HUDEP-2 (cell line): ENCODE measurements around the gene GFRA4.

Source experiments
- DNase-seq, 76 experiments: peaks; one replicate each; lab custom pipeline; 2025; ENCODE audit not compliant: unreplicated experiment in 76 of 76; lab: John Stamatoyannopoulos, UW

The GFRA4 gene

GRCh38 chr20:3658019-3658715, 5.0 kb downstream of the GFRA4 start:
- DNase-seq = no peak

- no peak for DNase-seq
These were observed 8.1 kb downstream of the GFRA4 start for GRCh38 chr20:3655131-3655405.

GRCh38 chr20:3654326-3655130, 8.7 kb downstream of the GFRA4 start:
- DNase-seq = no peak

GRCh38 chr20:3653921-3654320, 9.3 kb downstream of the GFRA4 start:
- no peak for DNase-seq

GRCh38 chr20:3652676-3653596, 10.3 kb downstream of the GFRA4 start:
- peak in 2 of 76 experiments; percentile 15 to 25 for DNase-seq

- DNase-seq = peak in 46 of 76 experiments; percentile 6 to 73 (median 32)
These were observed 11.0 kb downstream of the GFRA4 start for GRCh38 chr20:3652221-3652620.

GRCh38 chr20:3651204-3651962, 11.8 kb downstream of the GFRA4 start:
- no peak for DNase-seq

- no peak for DNase-seq
These were observed 14.2 kb downstream of the GFRA4 start for GRCh38 chr20:3648951-3649350.

GRCh38 chr20:3647473-3647872, 15.7 kb downstream of the GFRA4 start:
- no peak for DNase-seq

- no peak for DNase-seq
These were observed 16.5 kb downstream of the GFRA4 start for GRCh38 chr20:3646651-3647050.

GRCh38 chr20:3646067-3646440, 17.1 kb downstream of the GFRA4 start:
- no peak for DNase-seq

- no peak for DNase-seq
These were observed 17.7 kb downstream of the GFRA4 start for GRCh38 chr20:3645309-3646066.

GRCh38 chr20:3640259-3640658, 22.9 kb downstream of the GFRA4 start:
- DNase-seq = no peak

GRCh38 chr20:3635346-3635745, 27.9 kb downstream of the GFRA4 start:
- no peak for DNase-seq

- DNase-seq = no peak
These were observed 29.2 kb downstream of the GFRA4 start for GRCh38 chr20:3633913-3634478.

- peak in 1 of 76 experiments; percentile 7 for DNase-seq
These were observed 30.7 kb downstream of the GFRA4 start for GRCh38 chr20:3632311-3633004.

- no peak for DNase-seq
These were observed 31.7 kb downstream of the GFRA4 start for GRCh38 chr20:3631534-3631933.

- no peak for DNase-seq
These were observed 32.8 kb downstream of the GFRA4 start for GRCh38 chr20:3630429-3630828.

GRCh38 chr20:3629893-3630292, 33.3 kb downstream of the GFRA4 start:
- DNase-seq = no peak
